ENCODE data around the gene QDPR. TPM values are rescaled to one million over a fixed set of nuclear protein-coding genes. Genes with fewer than 3 reads are reported as not detected.
"Not testable (repeated sequence)": the region's sequence is repeated elsewhere in the genome, so short reads cannot be mapped to it uniquely, and the experiment has no call there.

QDPR gene
- polyA plus RNA-seq, 3 donors from 2014 or later = 20.5 to 28.9 (median 23.6) TPM

DNA sequence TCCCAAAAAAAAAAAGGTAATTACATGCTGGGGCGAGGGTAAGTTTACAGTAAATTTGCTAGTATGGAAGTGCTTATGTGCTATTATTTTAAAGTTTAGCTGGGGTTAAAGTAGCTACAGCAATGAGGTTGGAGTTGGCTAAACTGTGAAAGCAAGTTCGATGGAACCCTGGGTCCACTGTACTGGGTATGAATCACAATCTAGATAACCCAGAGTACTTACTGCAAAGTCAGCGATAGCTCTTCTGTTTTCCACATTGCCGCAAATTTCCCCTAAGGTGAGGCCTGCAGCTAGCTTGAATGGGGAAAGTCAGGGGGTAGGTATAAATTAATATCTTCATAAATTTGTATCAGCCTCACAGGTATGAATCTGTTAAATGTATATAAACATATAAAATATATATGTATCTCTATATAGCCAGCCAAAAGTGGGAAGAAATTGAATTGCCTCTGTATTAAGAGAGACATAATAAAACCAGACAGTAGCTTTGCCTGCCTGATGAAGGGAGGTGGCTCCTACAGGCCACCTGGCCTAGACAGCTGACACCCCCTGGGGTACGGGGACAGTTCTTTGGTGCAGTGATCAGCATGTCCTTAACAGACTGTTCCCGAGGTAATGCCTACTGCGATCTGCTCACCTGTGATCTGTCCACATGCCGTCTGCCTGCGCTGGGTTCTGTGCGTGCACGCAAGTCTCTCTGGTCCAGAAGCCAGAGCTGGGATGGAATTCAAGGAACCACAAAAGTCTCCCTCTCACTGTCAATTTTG is 33.7 kb upstream of the QDPR start:
- H3K4me3 Mint-ChIP-seq = no peak overlapping the region
- H3K4me1 Mint-ChIP-seq = peaks cover 0 to 6% of the 10 kb centered on the region in 2 donors
- no peaks in the 10 kb centered on the region for H3K36me3 Mint-ChIP-seq
- H3K27ac Mint-ChIP-seq = no peak overlapping the region
- peaks cover 0 to 9% (median 3%) of the 10 kb centered on the region in 3 donors for H3K27me3 Mint-ChIP-seq (ENCODE audit: low read depth in 3 of 3)
- no peaks in the 10 kb centered on the region for H3K9me3 Mint-ChIP-seq
- no peak for DNase-seq

DNA sequence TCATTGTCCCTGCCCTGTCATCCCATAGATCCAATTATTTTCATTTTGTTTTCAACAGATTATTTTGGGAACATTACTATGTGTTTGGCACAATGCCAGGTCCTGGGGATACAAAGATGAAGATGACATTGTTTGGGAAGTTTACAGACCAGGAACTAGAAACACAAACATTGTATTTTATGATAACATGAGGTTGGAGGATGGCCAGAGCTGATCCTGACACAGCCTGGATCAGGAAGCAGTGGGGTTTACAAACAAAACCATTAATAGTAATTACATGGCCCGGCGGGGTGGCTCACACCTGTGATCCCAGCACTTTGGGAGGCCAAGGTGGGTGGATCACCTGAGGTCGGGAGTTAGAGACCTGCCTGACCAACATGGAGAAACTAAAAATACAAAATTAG is 32.9 kb upstream of the QDPR start:
- no peaks in the 10 kb centered on the region for H3K9me3 Mint-ChIP-seq
- H3K27me3 Mint-ChIP-seq (ENCODE audit: low read depth in 3 of 3) = peaks cover 0 to 8% (median 3%) of the 10 kb centered on the region in 3 donors
- peaks cover 0 to 6% of the 10 kb centered on the region in 2 donors for H3K4me1 Mint-ChIP-seq
- DNase-seq = no peak
- no peak overlapping the region for H3K4me3 Mint-ChIP-seq
- H3K27ac Mint-ChIP-seq = no peak overlapping the region
- no peaks in the 10 kb centered on the region for H3K36me3 Mint-ChIP-seq

DNA sequence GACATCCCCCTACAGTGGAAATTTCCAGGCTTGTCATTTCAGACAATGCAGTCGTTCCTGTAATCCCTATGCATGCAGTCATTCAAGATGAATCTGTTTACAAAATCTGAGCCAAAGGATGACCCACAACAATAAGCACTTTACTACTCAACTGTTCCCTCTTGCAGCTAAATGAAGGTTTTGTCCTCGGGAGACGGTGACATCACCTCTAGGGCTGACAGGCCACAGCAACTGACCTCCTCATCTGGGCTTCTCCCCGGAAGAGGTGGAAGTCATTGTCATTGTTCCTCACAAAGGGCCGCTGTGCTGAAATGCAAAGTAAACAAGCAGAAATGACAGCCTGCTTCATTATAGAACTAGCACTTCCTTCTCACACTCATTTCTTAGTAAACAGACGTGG is 32.3 kb upstream of the QDPR start:
- Mint-ChIP-seq H3K4me3 (no peak overlapping the region), H3K9me3 (no peaks in the 10 kb centered on the region), H3K4me1 (peaks cover 0 to 3% of the 10 kb centered on the region in 2 donors), H3K36me3 (no peaks in the 10 kb centered on the region), H3K27me3 (ENCODE audit: low read depth in 3 of 3) (peaks cover 0 to 8% (median 0%) of the 10 kb centered on the region in 3 donors), H3K27ac (no peak overlapping the region)
- no peak for DNase-seq

DNA sequence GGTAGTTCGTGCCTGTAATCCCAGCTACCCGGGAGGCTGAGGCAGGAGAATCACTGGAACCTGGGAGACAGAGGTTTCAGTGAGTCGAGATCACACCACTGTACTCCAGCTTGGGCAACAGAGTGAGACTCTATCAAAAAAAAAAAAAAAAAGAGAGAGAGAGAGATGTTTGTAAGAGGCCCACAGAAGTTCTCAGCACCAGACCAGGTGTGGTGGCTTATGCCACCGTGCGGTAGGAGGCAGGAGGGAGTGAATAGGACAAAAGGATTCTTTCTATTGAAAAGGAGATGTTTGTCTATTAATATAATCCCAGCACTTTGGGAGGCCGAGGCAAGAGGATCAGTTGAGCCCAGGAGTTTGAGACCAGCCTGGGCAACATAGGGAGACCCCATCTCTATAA is 25.2 kb upstream of the QDPR start:
- not testable (repeated sequence) for H3K27me3 Mint-ChIP-seq (ENCODE audit: low read depth in 3 of 3); H3K4me1 Mint-ChIP-seq; H3K27ac Mint-ChIP-seq; DNase-seq; H3K9me3 Mint-ChIP-seq; H3K4me3 Mint-ChIP-seq; H3K36me3 Mint-ChIP-seq

DNA sequence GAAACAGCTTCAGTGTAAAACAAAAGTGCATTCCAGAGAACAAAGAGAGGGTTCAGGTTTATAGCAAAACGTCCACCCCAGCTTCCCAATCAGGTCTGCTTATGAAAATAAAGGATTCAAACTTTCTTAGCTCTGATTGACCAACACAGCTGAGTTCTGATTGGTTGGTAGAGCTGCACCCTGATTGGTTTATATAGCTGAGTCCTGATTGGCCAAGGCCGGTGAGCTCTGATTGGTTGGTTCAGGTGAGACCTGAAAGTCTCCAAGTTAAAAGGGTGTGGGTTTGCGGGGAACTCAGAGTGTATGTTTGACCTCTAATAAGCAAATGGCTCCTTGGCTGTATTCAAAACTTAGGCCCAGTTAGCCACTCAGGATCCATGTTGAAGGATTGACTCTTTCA is 24.0 kb upstream of the QDPR start:
- no peaks in the 10 kb centered on the region for H3K36me3 Mint-ChIP-seq
- H3K4me1 Mint-ChIP-seq = no peaks in the 10 kb centered on the region
- DNase-seq = no peak
- no peaks in the 10 kb centered on the region for H3K9me3 Mint-ChIP-seq
- H3K27me3 Mint-ChIP-seq (ENCODE audit: low read depth in 3 of 3) = peaks cover 0 to 7% (median 3%) of the 10 kb centered on the region in 3 donors
- no peak overlapping the region for H3K27ac Mint-ChIP-seq
- H3K4me3 Mint-ChIP-seq = no peak overlapping the region

DNA sequence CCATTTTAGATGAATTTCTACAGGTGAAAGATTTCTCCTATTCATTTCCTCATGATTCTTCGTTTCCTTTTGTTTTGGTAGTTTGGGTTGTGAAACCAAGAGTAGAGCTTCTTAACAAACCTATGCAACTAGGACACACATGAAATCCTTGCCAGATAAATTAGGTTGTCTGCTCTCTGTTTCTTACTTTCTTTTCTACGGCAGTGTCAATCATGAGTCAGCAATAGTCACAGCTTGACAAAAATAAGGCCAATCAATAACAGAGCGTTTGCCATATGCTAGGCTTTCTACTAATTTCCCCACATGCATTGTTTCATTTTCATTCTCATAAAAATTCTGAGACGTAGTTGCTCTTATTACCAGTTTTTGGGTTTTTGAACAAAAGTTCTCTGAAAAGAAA is 23.4 kb upstream of the QDPR start:
- no peak overlapping the region for H3K27ac Mint-ChIP-seq
- peaks cover 0 to 7% (median 0%) of the 10 kb centered on the region in 3 donors for H3K27me3 Mint-ChIP-seq (ENCODE audit: low read depth in 3 of 3)
- H3K9me3 Mint-ChIP-seq = no peaks in the 10 kb centered on the region
- H3K36me3 Mint-ChIP-seq = no peaks in the 10 kb centered on the region
- no peaks in the 10 kb centered on the region for H3K4me1 Mint-ChIP-seq
- H3K4me3 Mint-ChIP-seq = no peak overlapping the region
- DNase-seq = no peak

DNA sequence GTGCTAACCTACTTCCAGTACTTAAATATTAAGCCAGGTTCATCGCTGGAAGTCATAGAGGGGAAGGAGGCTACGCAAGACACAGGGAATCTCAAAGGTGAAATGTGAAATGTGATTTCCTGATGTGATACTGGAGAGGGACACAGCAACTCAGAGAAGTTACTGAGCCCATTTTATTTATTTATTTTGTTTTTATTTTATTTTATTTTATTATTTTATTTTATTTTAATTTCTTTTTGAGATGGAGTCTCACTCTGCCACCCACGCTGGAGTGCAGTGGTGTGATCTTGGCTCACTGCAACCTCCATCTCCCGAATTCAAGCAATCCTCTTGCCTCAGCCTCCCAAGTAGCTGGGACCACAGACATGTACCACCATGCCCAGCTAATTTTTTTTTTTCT is 22.8 kb upstream of the QDPR start:
- Mint-ChIP-seq H3K27ac (no peak overlapping the region), H3K27me3 (ENCODE audit: low read depth in 3 of 3) (peaks cover 0 to 7% (median 0%) of the 10 kb centered on the region in 3 donors), H3K4me3 (no peak overlapping the region), H3K4me1 (no peaks in the 10 kb centered on the region), H3K9me3 (no peaks in the 10 kb centered on the region), H3K36me3 (no peaks in the 10 kb centered on the region)
- DNase-seq = no peak

DNA sequence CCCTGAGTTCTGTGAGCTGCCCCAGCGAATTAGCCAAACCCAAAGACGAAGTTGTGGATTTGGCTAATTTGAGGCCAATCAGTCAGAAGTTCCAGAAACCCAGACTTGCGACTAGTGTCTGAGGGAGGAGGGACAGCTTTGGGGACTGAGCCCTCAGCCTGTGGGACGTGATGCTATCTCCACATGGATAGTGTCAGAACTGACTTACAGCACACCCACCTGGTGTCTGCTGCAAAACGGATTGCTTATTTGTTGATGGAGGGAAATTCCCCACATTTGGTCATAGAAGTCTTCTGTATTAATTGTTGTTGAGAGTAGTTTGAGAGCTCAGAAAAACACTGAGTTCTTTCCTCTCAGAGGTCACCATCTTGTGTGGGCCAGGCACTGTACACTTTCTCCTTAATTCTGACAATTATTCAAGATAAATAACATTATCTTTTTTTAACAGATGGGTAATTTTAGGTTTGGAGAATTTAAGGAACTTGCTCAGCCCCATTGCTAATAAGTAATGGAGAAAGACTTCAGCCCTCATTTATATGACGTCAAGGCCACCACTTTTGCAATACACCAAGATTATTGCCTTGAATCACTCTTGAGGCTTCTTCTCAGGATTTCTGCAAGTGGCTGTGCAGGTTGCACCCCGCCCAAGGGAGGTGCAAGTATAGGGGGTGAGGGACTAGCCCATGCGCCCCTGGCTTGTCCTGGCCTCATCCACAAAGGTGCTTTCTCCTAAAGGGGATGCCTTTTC is 19.8 kb upstream of the QDPR start:
- Mint-ChIP-seq H3K4me1 (no peaks in the 10 kb centered on the region), H3K27ac (no peak overlapping the region), H3K9me3 (no peaks in the 10 kb centered on the region), H3K4me3 (no peak overlapping the region), H3K36me3 (no peaks in the 10 kb centered on the region), H3K27me3 (ENCODE audit: low read depth in 3 of 3) (peaks cover 0 to 3% (median 1%) of the 10 kb centered on the region in 3 donors)
- no peak for DNase-seq

DNA sequence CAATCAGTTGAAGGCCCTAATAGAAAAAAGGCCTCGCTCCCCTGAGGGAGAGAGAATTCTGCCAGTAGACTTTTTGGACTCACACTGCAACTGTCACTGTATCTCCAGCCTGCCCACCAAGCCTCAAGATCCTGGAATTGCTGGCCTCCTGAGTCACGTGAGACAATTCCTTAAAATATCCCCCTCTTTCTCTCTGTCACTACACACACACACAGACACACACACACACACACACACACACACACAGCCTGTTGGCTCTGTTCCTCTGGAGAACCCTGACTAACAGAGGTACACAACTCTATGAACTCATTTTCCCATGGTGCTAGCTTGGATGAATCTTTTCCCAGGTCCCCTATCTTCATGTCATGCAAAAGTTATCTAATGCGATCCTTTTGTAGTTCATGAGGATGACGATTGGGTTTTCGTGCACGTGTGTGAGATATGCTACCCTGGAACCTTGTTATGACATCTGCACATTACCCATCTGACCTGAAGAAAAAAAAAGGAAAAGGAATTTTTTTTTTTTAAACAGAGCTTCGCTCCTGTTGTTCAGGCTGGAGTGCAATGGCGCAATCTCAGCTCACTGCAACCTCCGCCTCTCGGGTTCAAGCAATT is 16.8 kb upstream of the QDPR start:
- Mint-ChIP-seq H3K27me3 (ENCODE audit: low read depth in 3 of 3) (peaks cover 1 to 8% (median 2%) of the 10 kb centered on the region in 3 donors), H3K27ac (no peak overlapping the region), H3K9me3 (no peaks in the 10 kb centered on the region), H3K36me3 (no peaks in the 10 kb centered on the region), H3K4me3 (no peak overlapping the region), H3K4me1 (no peaks in the 10 kb centered on the region)
- no peak for DNase-seq

DNA sequence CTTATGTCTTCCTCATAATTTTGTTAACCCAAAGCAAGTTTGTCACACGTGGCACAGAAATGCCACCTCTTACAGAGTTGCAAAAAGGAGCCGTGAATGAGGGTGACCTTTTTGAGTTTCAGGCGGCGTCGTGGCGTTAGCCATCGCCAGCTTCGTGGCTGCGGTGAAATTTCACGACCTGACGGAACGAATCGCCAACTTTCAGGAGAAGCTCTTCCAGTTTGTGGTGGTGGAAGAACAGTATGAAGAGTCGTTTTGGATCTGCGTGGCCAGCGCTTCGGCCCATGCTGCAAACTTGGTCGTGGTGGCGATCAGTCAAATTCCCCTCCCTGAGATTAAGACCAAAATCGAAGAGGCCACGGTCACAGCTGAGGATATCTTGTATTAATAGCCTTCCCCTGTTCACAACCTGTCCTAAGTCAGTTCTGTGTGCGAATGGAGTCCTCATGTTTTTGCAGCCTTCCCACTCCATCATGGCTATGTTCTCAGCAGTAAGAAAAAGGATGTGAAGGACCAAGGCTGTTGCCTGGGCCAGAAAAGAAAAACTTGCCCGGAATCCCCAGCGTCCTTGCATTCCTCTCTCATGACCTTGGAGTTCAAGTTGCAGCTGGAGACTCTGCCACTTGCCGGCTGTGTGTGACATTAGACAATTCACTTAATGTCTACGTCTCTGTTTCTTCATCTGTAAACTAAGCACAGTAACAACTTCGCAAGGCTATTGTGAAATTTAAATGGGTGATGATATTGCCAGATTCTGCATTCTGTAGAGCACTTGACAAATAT is 15.0 kb upstream of the QDPR start:
- Mint-ChIP-seq H3K4me1 (no peaks in the 10 kb centered on the region), H3K27ac (no peak overlapping the region), H3K36me3 (no peaks in the 10 kb centered on the region), H3K27me3 (ENCODE audit: low read depth in 3 of 3) (peaks cover 1 to 11% (median 4%) of the 10 kb centered on the region in 3 donors), H3K9me3 (no peaks in the 10 kb centered on the region), H3K4me3 (no peak overlapping the region)
- no peak for DNase-seq

DNA sequence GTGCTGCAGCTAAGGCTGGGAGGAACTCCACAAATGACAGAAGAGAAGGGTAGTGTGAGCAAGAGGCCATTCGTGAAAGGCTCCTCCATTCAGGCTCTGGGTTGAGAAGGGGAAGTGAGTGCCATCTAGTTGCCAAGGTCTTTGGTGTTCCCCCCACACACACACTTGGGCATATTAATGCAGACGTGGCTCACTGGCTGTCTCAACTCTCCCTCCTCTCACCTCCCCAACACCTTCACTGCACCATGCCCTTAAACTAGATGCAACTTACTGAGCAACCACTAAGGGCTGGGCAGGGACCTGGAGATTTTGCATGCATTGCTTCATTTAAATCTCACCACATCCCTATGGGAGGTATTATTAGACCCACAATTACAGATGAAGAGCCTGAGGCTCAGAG is 11.8 kb upstream of the QDPR start:
- H3K36me3 Mint-ChIP-seq = no peaks in the 10 kb centered on the region
- no peak overlapping the region for H3K27ac Mint-ChIP-seq
- H3K4me1 Mint-ChIP-seq = no peaks in the 10 kb centered on the region
- H3K4me3 Mint-ChIP-seq = no peak overlapping the region
- peaks cover 0 to 2% (median 0%) of the 10 kb centered on the region in 6 donors for H3K9me3 Mint-ChIP-seq
- H3K27me3 Mint-ChIP-seq (ENCODE audit: low read depth in 3 of 3) = peaks cover 4 to 18% (median 4%) of the 10 kb centered on the region in 3 donors
- no peak for DNase-seq

DNA sequence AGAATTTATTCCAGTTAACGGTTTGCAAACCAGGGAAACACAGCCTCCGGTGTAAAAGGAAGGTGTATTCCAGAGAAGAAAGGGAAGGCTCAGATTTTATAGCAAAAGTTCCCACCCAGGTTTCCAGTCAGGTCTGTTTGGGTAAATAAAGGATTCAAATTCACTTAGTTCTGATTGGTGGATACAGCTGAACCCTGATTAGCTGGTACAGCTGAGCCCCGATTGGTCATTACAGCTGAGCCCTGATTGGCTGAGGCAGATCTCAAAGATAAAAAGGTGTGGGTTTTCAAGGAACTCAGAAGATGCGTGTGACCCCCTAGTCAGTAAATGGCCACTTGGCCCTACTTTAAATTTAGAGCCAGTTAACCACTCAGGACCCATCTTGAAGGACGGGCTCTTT is 9.7 kb upstream of the QDPR start:
- Mint-ChIP-seq H3K27me3 (ENCODE audit: low read depth in 3 of 3) (peaks cover 3 to 18% (median 7%) of the 10 kb centered on the region in 3 donors), H3K27ac (no peak overlapping the region), H3K9me3 (peaks cover 0 to 2% (median 0%) of the 10 kb centered on the region in 6 donors), H3K36me3 (no peaks in the 10 kb centered on the region), H3K4me1 (no peaks in the 10 kb centered on the region), H3K4me3 (no peak overlapping the region)
- no peak for DNase-seq

DNA sequence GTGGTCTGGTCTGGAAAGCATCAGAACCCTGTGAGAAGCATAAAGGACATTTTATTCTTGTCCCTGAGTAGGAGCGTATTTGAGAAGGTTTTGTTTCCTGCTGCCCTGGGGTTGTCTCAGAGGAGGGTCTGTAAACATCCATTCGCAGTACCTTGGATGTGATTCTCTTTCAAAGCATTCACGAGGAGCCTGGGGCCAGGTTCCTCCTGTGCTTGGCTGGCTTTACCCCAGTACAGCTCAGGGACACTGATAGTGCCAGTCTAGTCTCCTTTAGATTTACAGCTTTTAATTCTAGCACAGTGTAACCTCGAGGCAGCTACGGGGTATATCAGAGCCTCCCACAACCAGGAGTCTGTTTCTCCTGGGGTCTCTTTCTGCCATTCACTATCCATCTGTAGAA is 5.8 kb upstream of the QDPR start:
- peaks cover 0 to 2% (median 0%) of the 10 kb centered on the region in 6 donors for H3K9me3 Mint-ChIP-seq
- peaks cover 3 to 12% (median 6%) of the 10 kb centered on the region in 3 donors for H3K27me3 Mint-ChIP-seq (ENCODE audit: low read depth in 3 of 3)
- H3K27ac Mint-ChIP-seq = no peak overlapping the region
- DNase-seq = no peak
- no peaks in the 10 kb centered on the region for H3K36me3 Mint-ChIP-seq
- H3K4me1 Mint-ChIP-seq = peaks cover 3 to 5% of the 10 kb centered on the region in 2 donors
- H3K4me3 Mint-ChIP-seq = no peak overlapping the region
